Astrocyte (in vitro differentiated cells and primary cell): ENCODE measurements around the gene GPR15LG.

Experiments used
- EZH2 ChIP-seq: IDR thresholded peaks from 2 replicates; pipeline ENCODE4 v1.6.1; 2012; ENCODE audit warnings: mild to moderate bottlenecking, low read length, inconsistent platforms; ENCODE audit not compliant: insufficient read depth
- TF ChIP-seq, protein P1 (sequence below): IDR thresholded peaks from 2 replicates; pipeline ENCODE4 v1.5.1; 2011; ENCODE audit warnings: low read depth, mild to moderate bottlenecking, inconsistent platforms, low read length, moderate library complexity; ENCODE audit not compliant: insufficient read depth

DNA sequence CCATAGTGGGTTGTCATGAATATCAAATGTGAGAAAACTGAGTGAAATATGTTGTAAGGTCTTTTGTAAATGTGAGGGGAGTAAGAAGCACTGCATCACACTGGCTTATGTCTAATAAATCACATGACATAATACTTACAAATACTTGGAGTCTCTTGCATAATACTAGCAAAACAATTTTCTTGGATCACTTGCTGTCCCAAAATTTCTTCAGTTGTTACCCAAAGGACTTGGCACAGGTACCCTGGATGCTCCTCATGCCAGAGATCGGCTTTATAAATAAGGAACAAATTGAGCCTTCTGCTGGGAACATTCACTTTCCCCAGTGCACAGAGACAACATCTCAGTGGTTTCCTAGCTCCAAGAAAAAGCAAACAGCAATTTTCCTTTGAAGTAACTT, 56.8 kb downstream of the GPR15LG start:
- TF ChIP-seq, protein P1, sequence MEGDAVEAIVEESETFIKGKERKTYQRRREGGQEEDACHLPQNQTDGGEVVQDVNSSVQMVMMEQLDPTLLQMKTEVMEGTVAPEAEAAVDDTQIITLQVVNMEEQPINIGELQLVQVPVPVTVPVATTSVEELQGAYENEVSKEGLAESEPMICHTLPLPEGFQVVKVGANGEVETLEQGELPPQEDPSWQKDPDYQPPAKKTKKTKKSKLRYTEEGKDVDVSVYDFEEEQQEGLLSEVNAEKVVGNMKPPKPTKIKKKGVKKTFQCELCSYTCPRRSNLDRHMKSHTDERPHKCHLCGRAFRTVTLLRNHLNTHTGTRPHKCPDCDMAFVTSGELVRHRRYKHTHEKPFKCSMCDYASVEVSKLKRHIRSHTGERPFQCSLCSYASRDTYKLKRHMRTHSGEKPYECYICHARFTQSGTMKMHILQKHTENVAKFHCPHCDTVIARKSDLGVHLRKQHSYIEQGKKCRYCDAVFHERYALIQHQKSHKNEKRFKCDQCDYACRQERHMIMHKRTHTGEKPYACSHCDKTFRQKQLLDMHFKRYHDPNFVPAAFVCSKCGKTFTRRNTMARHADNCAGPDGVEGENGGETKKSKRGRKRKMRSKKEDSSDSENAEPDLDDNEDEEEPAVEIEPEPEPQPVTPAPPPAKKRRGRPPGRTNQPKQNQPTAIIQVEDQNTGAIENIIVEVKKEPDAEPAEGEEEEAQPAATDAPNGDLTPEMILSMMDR = no peak
- TF ChIP-seq EZH2 = no peak
